MM.1S (cell line): ENCODE data around the gene NDUFS7.

Experiments used
- EZH2 ChIP-seq: fragments of 300-600 bp; sonication (generic); optimal IDR thresholded peaks from 2 replicates; pipeline ENCODE3; 2017; ENCODE audit warnings: low read depth, mild to moderate bottlenecking, antibody characterized with exemption, low read length, mixed read lengths
- TF ChIP-seq, protein P1 (sequence below): fragments of 300-600 bp; sonication (generic); IDR thresholded peaks from 2 replicates; pipeline ENCODE4 v1.5.1; 2016; ENCODE audit warnings: antibody characterized with exemption, low read length, mixed read lengths

DNA sequence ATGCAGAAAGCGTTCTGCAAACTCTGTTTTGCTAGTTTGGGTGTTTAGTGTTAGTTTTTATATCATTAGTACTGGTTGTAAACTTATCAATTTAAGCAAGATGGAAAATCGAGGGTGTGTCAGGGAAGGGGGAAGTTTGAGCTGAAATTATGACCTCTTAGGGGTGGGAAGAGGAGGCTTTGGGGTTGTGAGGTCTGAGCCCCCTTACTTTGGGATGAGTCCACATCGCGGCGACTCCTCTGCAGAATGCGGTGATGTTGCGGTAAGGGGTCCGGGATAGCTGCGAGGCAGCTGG lies 743 bp upstream of the NDUFS7 start:
- TF ChIP-seq, protein P1, sequence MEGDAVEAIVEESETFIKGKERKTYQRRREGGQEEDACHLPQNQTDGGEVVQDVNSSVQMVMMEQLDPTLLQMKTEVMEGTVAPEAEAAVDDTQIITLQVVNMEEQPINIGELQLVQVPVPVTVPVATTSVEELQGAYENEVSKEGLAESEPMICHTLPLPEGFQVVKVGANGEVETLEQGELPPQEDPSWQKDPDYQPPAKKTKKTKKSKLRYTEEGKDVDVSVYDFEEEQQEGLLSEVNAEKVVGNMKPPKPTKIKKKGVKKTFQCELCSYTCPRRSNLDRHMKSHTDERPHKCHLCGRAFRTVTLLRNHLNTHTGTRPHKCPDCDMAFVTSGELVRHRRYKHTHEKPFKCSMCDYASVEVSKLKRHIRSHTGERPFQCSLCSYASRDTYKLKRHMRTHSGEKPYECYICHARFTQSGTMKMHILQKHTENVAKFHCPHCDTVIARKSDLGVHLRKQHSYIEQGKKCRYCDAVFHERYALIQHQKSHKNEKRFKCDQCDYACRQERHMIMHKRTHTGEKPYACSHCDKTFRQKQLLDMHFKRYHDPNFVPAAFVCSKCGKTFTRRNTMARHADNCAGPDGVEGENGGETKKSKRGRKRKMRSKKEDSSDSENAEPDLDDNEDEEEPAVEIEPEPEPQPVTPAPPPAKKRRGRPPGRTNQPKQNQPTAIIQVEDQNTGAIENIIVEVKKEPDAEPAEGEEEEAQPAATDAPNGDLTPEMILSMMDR: no peak
- no peak for TF ChIP-seq EZH2
